ENCODE measurements around the gene CAPN2. TPM values are rescaled to one million over a fixed set of nuclear protein-coding genes. Genes with fewer than 3 reads are reported as not detected.
"Not testable (repeated sequence)": the region's sequence is repeated elsewhere in the genome, so short reads cannot be mapped to it uniquely, and the experiment has no call there.

Gene CAPN2
- total RNA-seq, 1 donor from 2014 or later: 72.6 TPM

GRCh38 chr1:223794136-223794880 lies 82.0 kb downstream of the CAPN2 start:
- intact Hi-C loops (cut with DNase I): no loop called here
- ATAC-seq (ENCODE audit: poor library complexity) (no peak), DNase-seq (no peak)

DNA sequence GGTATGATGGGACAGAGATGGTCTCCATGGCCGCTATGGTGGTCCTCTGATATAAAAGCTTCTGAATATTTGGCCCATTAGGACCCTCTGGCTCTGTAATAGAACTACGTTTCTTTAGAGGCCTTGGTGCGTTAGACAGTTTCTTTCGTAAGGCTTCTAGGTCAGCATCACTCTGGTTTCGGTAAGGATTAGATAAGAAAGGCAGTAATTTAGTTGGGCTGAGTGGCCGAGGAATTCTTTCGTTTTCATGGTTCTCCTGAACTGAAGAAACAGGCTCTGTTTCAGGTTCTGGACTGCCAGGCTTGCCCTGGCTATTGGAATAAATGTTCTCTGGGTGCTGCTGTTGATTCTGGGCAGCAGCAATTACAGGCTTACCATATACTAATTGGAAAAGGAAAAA lies 83.9 kb downstream of the CAPN2 start:
- intact Hi-C loops (cut with DNase I): no loop called here
- no peak for DNase-seq
- no peak for ATAC-seq (ENCODE audit: poor library complexity)

- ATAC-seq (ENCODE audit: poor library complexity) (no peak), DNase-seq (no peak)
- intact Hi-C loops (cut with DNase I): no loop called here
Observed at GRCh38 chr1:223802032-223802431, 89.7 kb downstream of the CAPN2 start.

DNA sequence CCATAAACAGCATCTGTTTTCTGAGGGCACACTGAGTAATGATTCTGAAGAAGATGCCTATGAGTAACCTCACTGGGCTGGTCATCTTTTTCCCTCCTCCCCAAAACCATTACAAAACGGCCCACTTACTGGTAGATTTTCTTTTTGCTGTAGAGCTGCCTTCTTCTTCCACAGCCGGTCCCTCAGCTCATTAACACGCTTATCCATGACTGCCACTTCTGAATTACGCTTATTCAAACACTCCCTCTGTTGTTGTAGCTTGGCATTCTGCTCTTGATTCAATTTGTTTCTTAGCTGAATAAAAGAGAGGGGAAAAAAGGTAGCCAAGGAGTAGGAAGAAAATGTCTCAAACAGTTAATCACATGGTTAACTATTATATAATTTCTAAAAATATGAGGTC lies 90.3 kb downstream of the CAPN2 start:
- ATAC-seq (ENCODE audit: poor library complexity) (no peak), DNase-seq (no peak)
- intact Hi-C loops (cut with DNase I): no loop called here

GRCh38 chr1:223803211-223803610 lies 90.9 kb downstream of the CAPN2 start:
- no peak for ATAC-seq (ENCODE audit: poor library complexity)
- DNase-seq: no peak
- intact Hi-C loops (cut with DNase I): no loop called here

- intact Hi-C loops (cut with DNase I); ATAC-seq (ENCODE audit: poor library complexity); DNase-seq: not testable (repeated sequence)
Observed at GRCh38 chr1:223809905-223810304, 97.6 kb downstream of the CAPN2 start.

- no peak for DNase-seq
- intact Hi-C loops (cut with DNase I): no loop called here
- no peak for ATAC-seq (ENCODE audit: poor library complexity)
Observed at GRCh38 chr1:223810586-223810985, 98.2 kb downstream of the CAPN2 start.

DNA sequence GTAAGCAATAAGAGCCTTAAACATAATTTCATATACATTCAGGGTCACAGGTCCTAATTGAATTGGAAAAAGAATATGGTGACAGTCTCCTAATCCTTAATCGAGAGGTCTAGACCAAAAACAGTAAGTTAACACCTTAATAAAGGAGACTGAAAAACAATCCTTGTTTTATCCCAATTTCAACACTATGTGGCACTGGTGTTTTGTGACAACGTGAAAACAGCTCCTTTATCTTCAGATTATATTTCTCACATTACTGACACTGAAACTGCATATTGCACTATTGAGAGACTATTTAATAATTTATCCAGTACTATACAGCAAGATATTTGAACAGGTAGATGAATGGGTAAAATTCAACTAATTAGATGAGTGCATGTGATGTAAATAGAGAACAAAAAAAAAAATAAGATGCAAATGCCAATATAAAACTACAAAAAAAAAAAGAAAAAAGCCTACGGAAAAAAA lies 99.3 kb downstream of the CAPN2 start:
- intact Hi-C loops (cut with DNase I): no loop called here
- ATAC-seq (ENCODE audit: poor library complexity) (peak; percentile 52), DNase-seq (no peak)

DNA sequence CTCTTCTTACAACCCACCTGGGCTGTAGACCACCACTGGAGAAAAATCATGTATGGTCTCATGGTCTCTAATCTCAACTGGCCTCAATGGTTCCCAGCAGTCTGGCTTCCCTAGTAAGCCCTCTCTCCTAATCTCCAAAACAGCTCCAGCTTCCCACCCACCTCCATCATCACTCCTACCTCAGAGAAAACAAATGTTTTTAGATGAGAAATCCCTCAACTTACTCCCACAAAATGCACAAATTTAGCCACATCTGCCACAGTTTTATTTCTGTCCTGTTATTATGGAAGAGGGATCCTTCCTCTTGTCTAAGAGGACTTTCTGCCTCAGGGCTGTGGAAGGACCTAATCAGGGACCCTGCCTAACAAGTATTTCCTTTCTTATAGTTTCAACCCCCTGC lies 101.3 kb downstream of the CAPN2 start:
- intact Hi-C loops (cut with DNase I): no loop called here
- DNase-seq (no peak), ATAC-seq (ENCODE audit: poor library complexity) (no peak)

- ATAC-seq (ENCODE audit: poor library complexity) (peak; percentile 21), DNase-seq (no peak)
Observed at GRCh38 chr1:223815020-223815853, 102.9 kb downstream of the CAPN2 start.

GRCh38 chr1:223815865-223816264 lies 103.5 kb downstream of the CAPN2 start:
- DNase-seq: no peak
- intact Hi-C loops (cut with DNase I): no loop called here
- no peak for ATAC-seq (ENCODE audit: poor library complexity)

More at GRCh38 chr1:223815020-223815853, 102.9 kb downstream of the CAPN2 start:
- intact Hi-C loops (cut with DNase I): no loop called here

- ATAC-seq (ENCODE audit: poor library complexity); DNase-seq; intact Hi-C loops (cut with DNase I): not testable (repeated sequence)
Observed at GRCh38 chr1:223817265-223817664, 104.9 kb downstream of the CAPN2 start.

DNA sequence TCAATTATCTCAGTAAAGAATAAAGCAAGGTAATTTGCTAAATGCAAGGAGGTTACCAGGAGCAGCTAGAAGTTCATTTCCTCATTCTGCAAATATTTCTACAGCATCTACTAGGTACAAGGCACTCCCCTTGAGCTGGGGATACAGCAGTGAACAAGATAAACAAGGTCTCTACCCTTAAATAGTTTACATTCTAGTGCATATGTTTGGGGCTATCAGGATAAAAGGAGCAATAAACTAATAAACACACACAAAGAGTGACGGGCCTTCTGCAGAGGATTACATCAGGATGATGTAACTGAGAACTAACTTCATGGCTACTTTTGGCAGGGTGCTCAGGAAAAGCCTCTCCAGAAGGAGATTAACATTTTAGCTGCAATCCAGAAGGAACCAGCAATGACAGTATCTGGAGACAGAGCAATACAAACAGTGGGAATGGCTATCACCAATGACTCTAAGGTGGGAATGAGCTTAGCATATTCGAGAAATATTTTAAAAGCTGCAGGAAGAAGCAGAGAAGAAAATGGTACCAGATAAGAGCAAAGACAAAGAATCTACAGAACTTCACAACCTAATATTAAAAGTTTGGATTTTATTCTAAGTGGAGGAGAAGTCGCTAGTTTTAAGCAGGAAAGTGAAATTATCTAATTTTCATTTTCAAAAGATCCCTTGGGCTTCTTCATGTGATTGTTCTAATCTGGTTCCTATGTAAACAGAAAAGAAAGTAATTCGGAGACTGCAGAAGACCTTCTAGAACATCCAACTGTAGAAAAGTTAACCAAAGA lies 107.6 kb downstream of the CAPN2 start:
- ATAC-seq (ENCODE audit: poor library complexity) (peak; percentile 84), DNase-seq (no peak)
- intact Hi-C loops (cut with DNase I): no loop called here

DNA sequence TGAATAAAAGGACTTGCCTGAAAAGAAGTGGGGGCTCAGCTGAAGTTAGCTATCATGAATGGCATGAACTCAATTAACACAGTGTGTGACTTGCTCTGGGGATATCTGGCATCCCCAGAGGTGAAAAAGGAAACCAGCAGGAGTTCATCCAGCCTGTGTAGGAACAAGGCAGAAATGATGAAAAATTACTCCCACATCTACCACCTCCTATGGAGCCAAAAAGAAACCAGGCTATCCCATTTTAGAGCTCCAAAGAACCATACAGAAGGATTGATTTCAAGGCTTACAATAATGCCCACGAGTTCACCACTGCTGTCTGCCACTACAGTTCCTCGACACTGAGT lies 108.1 kb downstream of the CAPN2 start:
- ATAC-seq (ENCODE audit: poor library complexity) (peak; percentile 39), DNase-seq (no peak)
- intact Hi-C loops (cut with DNase I): no loop called here

- intact Hi-C loops (cut with DNase I): no loop called here
- no peak for DNase-seq
- ATAC-seq (ENCODE audit: poor library complexity): peak; percentile 40
Observed at GRCh38 chr1:223820971-223821370, 108.6 kb downstream of the CAPN2 start.

- intact Hi-C loops (cut with DNase I): no loop called here
- no peak for DNase-seq
- no peak for ATAC-seq (ENCODE audit: poor library complexity)
Observed at GRCh38 chr1:223824287-223824686, 111.9 kb downstream of the CAPN2 start.

DNA sequence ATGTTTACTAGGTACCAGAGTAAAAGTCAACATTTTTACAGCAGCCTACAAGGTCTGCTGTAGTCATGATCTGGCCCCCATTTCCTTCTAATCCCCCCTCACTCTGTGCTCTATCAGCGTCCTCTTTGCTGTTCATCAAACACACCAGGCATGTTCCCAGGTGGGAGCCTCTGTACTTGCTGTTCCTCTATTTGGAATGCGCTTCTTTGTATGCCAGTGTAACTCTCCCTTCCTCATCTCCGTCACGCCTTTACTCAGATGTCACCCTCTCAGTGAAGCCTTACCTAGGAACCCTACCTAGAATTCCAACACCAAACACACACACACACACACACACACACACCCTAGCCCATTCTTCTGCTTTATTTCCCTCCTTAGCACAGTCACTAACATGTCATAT lies 112.4 kb downstream of the CAPN2 start:
- intact Hi-C loops (cut with DNase I): no loop called here
- no peak for DNase-seq
- no peak for ATAC-seq (ENCODE audit: poor library complexity)
